ENCODE data around the gene BNIP3.

DNA sequence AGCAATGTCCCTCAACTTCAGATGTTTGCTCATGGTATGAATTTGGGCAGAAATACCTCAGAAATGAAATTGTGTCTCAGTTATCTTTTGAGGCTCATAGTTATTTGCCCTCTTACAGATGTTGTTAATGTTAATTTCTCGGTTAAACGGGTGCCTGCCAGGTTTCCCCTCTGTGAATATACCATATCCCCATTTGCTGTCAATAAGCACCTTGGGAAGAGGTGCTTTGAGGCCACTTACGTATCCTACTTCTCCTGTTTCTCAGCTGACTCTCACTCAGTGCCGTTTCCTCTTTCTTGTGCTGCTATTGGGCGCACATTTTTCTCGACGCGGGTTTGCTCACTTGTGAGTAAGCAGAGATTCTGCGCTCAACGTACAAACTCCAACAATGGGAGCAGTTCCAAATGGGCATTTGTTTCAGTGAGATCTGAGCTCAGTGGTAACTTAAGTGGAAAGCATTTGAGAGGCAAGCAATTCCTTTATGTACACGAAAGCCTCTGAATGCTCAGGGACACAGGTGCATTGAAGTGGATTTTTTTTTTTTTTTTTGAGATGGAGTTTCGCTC is 49.3 kb upstream of the BNIP3 start:
- TF ChIP-seq ZNF274 (IDR thresholded peaks at IDR 0.05; ENCODE audit: low read depth, low read length) (no peak), YY1 (IDR thresholded peaks at IDR 0.05; ENCODE audit: insufficient read depth, insufficient read length) (no peak), SUZ12 (IDR thresholded peaks at IDR 0.05; ENCODE audit: extremely low read depth, insufficient read depth, insufficient read length) (no peak)
